ENCODE results near the gene PRPF4.
"Not testable (repeated sequence)": the region's sequence is repeated elsewhere in the genome, so short reads cannot be mapped to it uniquely, and the experiment has no call there.

The PRPF4 gene

GRCh38 chr9:113269355-113269754, 6.1 kb upstream of the PRPF4 start:
- no peak for DNase-seq

- DNase-seq = no peak
Observed at GRCh38 chr9:113269871-113270270, 5.6 kb upstream of the PRPF4 start.

DNA sequence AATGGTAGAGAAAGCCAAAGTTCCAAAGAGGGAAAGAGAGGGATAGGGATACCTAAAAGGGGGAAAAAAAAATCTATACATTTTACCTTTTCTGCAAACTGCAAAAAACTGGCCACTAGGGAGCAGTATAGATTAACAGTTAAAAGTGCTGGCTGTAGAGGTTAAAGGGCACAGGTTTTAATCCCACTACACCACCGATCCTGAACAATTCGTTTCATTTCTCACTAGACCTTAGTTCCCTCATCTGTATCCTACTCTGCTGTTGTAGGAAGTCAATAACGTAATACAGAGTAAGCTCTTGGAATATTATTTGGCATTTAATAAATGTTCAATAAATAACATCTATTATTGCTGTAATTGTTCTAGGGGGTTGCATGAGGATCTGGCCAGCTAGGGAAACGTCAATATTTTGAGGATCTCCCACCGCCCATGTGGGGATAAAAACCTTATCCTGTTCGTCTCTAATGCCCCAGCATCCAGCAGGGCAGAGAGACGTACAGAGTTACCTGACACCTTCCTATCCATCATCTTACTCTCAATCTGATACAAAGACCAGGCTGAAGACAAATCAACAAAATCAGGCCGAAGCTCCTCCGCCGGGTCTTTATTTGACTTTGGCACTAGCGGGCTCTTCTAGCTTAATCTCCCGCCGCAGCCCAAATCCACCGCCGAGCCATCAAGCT, 843 bp upstream of the PRPF4 start:
- no peak for DNase-seq

- no peak for DNase-seq
Observed at GRCh38 chr9:113278840-113279239, 3.4 kb downstream of the PRPF4 start.

GRCh38 chr9:113281356-113281755, 5.9 kb downstream of the PRPF4 start:
- no peak for DNase-seq

DNA sequence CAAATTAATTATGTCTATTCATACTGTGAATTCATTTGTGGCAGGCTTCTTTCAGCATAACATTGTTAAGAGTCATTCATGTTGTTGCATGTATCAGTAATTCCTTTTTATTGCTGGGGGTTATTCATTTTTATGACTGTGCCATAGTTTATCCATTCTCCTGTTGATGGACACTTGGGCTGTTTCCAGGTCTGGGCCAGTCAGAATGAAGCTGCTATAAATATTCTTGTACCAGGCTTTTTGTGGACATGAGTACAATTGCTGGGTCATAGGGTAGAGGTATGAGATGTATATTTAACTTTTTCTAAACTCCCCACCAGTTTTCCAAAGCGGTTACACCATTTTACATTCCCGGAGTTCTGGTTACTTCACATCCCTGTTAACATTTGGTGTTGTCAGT, 13.6 kb downstream of the PRPF4 start:
- no peak for DNase-seq

GRCh38 chr9:113290052-113290607, 14.7 kb downstream of the PRPF4 start:
- no peak for DNase-seq

DNA sequence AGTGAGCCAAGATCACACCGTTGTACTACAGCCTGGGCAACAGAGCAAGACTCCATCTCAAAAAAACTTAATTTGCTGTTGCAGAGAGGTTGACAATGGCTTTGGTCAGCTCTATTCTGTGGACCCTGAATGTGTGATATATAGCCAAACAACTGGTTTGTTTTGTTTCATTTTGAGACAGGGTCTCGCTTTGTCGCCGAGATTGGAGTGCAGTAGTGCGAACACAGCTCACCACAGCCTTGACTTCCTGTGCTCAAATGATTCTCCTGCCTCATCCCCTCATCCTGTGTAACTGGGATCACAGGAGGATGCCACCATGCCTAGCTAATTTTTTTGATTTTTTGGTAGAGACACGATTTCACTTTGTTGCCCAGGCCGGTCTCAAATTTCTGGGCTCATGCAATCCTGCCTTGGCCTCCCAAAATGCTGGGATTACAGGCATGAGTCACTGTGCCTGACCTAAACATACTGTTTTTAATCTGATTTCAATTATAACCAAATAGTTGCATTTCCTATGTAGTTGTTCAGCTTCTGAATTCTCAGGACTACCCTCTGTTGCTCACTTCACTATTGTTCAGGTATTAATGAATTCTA, 17.9 kb downstream of the PRPF4 start:
- no peak for DNase-seq

DNA sequence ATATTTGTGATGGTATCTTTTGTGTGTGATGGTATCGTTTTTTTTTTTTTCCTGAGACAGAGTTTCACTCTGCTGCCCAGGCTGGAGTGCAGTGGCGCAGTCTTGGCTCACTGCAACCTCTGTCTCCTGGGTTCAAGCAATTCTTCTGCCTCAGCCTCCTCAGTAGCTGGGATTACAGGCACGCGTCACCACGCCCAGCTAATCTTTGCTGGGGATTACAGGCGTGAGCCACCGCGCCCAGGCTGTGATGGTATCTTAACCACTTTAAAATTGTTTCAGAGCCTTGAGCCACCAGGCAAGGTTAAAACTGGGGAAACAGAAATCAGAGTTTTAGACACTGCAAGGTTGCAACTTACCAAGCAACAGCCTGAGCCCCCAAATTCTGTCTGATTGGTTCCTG, 20.8 kb downstream of the PRPF4 start:
- not testable (repeated sequence) for DNase-seq

GRCh38 chr9:113296796-113297558, 21.5 kb downstream of the PRPF4 start:
- no peak for DNase-seq

DNA sequence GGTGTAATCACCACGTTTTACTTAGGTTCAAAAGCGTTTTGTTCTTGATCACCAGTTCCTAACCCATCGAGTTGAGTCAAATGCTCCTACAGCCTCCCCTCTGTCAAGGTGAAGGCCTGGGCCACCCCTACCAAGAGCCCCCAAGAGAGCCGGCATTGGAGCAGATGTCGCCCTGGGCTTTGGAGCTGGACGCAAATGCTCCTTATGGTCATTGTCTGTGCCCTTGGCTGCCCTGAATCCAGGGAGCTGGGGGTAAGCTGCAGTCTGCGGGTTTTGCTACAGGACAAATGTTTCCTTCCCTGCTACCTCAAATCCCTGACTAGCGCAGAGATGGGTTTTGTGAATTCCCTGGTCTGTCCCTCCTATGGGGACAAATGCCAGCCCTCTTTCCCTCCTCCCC, 22.9 kb downstream of the PRPF4 start:
- no peak for DNase-seq

DNA sequence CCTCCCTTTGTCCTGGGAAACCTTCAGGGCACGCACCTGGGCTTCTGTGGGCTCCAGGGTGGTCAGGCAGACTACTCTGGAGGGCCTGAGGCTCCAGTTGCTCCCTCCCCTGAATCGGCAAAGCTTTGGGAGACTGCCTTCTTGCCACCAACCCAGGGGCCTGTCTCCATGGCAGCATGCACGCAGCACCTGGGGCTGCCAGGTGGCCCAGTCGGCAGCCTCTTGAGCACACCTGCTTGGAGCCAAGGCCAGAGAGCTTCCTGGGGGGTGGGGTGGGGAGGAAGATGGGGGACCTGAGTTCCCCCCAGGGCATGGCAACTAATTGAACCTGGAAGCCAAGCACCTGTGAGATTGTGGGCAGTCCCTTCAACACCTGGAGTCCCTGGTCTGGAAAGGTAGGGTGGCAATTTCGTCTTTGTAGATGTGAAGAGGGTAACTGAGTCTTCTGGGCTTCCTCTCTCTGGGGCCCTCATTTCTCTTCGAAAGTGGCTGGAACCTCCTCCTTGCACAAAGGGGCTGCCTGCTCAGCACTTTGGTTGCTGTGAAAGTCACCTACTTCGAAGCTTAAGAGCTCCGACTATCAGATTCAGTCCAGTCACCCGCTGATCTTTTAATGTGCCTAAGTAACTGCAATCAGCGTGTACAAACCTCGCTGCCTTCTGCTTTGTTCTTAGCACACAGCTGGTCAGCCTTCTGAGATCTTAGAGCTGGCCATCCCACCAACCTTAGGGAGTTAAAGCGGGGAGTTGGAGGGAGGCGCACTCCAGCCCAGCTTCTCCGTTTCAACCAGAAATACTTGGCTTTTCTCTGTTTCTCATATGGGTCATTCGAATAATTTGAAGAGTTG, 23.7 kb downstream of the PRPF4 start:
- no peak for DNase-seq

GRCh38 chr9:113299800-113300292, 24.4 kb downstream of the PRPF4 start:
- DNase-seq = no peak

- no peak for DNase-seq
Observed at GRCh38 chr9:113301548-113301947, 26.1 kb downstream of the PRPF4 start.

GRCh38 chr9:113302792-113303418, 27.4 kb downstream of the PRPF4 start, which contains the start of gene RNF183:
Gene RNF183 (minus strand): TSS chr9:113303376. CDS start chr9:113298184, 5,192 bp downstream.
- DNase-seq = no peak

GRCh38 chr9:113306566-113306965, 31.1 kb downstream of the PRPF4 start:
- DNase-seq = no peak

DNA sequence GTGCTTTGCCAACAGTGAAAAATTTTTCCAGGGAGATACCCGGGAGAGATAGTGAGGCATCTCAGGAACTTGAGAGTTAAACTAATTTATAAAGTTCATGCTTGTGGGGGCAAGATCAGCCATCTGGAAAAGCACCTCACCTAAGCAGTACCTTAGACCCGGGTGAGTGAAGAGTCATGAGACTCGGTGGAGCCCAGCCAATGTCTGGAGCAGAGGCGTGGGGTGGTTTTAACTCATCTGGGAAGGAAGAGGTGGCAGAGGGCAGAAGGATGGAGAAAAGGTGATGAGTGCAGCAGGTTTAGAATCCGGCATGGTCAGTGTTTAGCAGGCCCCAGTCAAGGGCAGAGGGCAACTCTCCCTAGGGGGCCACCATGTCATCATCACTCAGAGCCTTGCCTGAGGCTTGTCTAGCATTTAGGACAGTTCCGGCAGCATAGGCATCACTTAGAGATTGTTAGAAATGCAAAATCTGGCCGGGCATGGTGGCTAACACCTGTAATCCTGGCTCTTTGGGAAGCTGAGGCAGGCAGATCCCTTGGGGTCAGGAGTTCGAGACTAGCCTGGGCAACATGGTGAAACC, 32.0 kb downstream of the PRPF4 start:
- no peak for DNase-seq

DNA sequence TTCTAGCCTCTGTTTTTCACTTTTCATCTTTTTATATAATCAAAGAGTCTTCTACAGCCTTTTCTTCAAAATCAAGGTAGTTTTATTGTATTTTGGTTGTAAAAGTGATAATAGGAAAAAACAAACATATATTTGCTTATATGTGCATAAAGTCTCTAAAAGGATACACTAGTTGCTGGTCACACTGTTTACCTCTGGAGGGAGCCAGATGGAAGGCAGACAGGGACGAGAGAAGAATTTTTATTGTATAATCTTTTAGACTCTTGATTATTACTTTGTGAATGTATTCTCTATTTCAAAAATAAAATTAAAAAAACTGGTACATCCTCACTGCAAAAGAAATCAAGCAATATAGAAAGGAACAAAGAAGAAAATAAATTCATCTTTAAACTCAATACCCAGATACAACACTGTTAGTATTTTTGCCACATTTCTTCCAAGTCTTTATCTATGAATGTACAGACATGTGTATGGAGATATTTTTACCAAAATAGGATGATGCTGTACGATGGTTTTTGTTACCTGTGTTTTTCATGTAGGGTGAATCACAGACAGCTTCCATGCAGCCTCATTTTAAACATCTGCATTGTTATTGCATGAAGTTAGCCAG, 33.9 kb downstream of the PRPF4 start:
- DNase-seq = no peak

- no peak for DNase-seq
Observed at GRCh38 chr9:113310538-113310937, 35.1 kb downstream of the PRPF4 start.

- DNase-seq = no peak
Observed at GRCh38 chr9:113311961-113312360, 36.5 kb downstream of the PRPF4 start.

DNA sequence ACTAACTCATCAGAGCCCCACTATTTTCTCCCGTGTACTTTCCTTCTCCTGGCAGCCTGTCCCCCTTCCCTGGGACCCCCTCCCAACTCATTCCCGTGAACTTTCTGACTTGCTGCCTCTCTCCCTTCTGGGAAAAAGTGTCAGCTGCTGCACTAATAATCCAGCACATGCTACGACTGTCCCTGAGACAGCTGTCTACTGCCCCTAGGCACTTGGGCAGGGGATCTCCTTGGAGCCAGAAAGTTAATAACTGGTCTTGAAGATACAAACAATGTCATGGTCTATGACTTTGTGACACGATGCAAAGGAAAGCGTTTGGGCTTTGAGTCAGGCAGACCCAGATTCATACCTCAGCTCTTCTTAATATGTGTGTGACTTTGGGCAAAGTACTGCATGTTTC, 37.8 kb downstream of the PRPF4 start:
- DNase-seq = no peak

Data from activated CD4-positive, alpha-beta T cell treated with anti-CD3 and anti-CD28 coated beads, Interleukin-2, amount 50 U/mL, for 1 hour (primary cell).